Cortex of kidney (tissue), 1 donor: Measurements from ENCODE around the gene DUSP14.

Source experiments
- DNase-seq: peaks from one replicate; lab custom pipeline; 2025; lab: John Stamatoyannopoulos, UW

Gene DUSP14

DNA sequence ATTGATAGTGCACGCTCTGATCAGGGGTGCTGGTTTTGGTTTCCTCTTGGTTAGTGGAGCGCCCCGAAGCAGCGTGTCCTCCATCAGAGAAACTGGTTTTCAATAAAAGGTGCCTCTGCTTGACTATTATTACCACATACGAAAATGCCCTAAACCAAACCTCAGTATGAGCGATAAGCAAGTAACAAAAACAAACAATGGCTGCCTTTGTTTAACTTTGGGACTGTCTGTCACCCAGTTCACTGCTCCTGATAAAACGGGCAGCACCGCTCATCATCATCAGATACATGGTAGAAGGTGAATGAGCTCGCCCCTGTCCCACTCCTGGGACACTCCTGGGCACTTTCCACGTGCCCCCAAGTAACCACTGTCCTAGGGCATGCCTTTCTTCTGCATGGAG, 24.0 kb downstream of the DUSP14 start:
- no peak for DNase-seq

GRCh38 chr17:37516127-37516571, 26.5 kb downstream of the DUSP14 start:
- no peak for DNase-seq

- no peak for DNase-seq
Measured at GRCh38 chr17:37517881-37518280, 28.2 kb downstream of the DUSP14 start.

DNA sequence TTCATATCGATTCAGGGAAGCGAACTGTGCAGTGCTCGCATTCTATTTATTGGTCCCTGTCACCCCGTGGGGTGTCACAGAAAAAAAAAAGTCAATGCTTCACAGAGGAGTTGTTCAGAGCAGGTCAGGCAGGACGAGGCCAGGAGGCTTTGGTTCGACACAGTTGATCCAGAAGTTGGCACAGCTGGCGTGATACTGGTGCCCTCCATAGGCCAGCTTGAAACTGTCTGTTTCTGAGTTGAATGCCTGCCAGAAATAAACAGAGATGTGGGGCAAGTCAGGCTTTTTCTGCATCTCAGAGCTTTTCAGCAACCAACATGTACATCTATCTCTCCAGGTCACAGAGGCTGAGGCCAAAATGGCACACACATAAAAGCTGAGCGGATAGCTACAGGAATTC, 29.1 kb downstream of the DUSP14 start:
- DNase-seq: no peak

DNA sequence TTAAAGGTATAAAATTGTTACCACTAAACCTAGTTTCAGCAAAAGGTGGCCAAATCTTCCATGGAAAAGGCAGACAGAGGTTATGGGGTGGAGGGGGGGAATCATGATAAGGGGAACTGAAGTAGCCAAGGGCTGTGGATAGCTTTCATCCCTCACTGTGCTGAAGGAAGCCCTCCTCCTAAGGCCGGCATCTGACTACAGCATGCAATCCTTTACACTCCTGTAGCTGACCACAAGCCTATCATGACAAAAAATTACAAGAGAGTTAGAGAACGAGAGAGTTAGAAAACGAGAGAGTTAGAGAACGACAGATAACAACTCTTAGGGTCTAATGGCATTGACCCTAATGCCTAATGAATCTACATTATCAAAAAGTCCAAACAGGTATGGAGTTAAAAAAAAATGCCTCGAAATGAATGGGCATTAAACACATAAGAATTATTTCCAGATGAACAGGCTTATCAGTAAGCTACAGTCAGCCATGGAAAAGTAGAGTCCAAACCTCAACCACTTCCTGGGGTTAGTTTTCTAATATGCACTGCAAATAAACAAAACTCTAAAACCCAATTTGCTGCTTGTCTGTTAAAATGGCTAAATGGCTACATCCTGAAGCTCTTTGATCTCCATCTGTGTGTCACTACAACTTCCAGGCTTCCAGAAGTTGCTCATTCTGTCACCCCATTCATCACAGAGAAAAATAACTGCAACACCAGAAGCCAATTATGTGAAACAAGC, 29.7 kb downstream of the DUSP14 start:
- DNase-seq: no peak

GRCh38 chr17:37520174-37520573, 30.5 kb downstream of the DUSP14 start:
- DNase-seq: no peak

DNA sequence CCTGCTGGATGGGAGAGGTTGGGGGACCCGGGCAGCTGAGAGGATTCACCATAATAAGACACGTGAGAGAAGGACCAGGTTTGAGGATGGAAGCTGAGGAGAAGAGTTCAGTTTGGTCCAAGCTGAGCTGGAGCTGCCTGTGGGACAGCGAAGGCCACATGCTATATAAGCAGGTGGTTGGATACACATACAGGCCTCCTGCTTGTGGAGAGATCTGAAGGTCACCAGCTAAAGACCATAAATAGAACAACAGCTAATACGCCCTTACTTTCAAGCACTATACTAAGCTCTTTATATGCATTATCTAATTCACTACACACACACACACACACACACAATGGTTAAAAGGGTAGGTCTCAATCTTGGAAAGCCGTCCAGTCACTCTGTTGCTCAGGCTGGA, 32.1 kb downstream of the DUSP14 start:
- DNase-seq: no peak

GRCh38 chr17:37523715-37524219, 34.1 kb downstream of the DUSP14 start:
- no peak for DNase-seq

- DNase-seq: no peak
Measured at GRCh38 chr17:37527249-37527851, 37.7 kb downstream of the DUSP14 start.

- DNase-seq: no peak
Measured at GRCh38 chr17:37530420-37530819, 40.7 kb downstream of the DUSP14 start.

DNA sequence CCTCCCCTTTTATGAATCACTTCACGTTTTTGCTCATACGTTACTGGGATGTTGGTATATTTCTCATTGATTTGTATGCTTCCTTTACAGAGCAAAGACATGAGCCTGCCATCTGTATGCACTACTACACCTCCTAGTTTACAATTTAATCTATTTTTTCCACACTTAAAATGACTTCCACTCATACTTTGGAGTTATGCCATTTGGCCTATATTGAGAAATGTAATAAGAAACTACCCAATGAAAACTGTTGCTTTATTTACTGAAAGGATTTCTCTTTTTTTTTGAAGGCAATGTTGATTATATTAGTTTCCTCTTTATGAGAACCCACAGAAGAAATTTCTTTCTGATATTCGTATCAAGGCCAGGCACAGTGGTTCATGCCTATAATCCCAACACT, 43.1 kb downstream of the DUSP14 start:
- no peak for DNase-seq

- DNase-seq: no peak
Measured at GRCh38 chr17:37535906-37536305, 46.2 kb downstream of the DUSP14 start.

- no peak for DNase-seq
Measured at GRCh38 chr17:37538981-37539659, 49.4 kb downstream of the DUSP14 start.

DNA sequence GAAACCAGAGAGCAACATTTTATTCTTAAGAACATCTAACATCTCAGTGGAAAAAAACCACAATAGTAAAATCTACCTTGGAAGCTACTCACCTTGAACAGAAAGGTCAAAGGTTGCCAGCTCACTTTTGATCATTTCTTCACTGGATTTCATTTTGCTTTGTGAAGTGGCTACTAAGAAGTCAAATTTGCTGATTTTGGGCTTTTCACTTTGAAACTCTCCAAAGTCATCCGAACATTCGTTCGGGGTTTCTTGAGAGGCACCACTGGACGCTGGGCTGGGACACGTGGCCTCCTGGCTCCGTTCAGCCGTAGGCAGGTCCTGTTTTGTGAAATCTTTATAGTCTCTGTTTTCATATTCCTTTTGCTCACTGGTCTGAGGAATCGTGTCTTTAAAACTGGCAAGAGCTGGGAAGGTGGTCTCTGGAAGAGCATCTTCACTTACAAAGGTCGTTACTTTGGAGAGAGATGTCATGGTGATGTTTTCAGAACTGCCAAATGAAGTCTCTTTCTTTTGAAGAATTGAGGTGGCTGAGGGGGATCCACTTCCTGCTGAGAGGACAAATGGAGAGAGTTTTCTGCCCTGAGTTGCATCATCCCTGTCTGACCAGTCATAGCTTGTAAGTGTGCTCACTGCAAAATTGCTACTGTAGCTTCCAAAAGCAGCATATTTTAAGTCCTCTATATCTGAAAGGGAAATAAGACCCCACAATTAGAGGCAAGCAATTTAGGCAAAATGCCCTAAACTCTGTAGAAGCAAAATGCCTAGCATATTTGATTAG, 52.4 kb downstream of the DUSP14 start:
- no peak for DNase-seq

DNA sequence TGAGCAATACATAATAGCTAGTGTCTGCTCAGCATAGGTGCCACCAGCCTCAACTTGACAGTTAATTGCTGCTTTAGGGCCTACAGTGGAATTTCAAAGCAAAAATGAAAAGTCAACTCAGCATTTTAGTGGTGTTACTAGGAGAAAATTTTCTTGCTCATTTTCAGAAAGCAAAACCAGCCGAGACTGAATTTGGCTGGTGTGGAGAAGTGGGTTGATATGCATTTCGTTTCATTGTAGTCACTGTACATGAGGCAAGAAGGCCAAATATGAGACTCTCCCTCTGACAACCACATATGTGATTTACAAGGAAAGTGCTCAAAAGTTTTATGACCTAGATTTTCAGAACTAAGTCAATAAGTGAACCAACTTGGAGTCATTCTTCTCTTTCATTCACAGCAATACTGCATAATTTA, 54.0 kb downstream of the DUSP14 start:
- no peak for DNase-seq

GRCh38 chr17:37545486-37545885, 55.8 kb downstream of the DUSP14 start:
- no peak for DNase-seq

DNA sequence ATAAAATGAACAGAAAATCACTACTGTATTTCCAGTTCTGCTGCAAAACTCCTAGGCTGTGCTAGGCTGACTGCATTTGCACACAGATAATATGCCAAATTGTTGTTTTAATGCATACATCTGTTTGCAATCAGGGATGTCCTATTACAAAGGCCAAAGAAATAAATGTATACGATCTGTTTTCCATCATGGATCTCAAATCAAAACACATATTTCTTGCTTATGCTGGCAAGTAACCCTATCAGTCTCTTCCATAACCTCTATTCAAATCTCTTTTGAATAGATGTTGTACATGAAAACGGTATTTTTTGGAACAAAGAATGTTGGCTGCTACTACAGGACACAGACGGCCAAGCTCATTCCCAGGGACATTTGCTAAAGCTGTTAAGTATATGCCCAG, 56.6 kb downstream of the DUSP14 start:
- DNase-seq: no peak

DNA sequence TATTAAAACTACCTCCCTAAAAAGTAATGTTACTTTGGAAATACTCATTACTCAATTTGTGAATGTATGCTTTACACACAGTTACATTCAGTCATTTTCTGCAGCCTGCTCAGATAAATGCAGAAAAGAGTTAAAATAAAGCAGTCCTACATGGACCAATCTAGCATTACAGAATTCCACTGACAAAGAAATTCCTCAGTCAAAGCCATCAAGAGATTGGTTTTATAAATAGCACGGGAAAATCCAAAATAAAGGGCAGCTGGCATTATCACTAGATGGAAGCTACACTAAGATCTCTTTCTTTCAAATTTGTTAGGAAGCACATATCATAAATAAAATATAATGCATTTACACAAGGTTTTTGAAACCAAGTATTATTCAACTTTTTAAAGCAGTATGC, 58.3 kb downstream of the DUSP14 start:
- DNase-seq: no peak

DNA sequence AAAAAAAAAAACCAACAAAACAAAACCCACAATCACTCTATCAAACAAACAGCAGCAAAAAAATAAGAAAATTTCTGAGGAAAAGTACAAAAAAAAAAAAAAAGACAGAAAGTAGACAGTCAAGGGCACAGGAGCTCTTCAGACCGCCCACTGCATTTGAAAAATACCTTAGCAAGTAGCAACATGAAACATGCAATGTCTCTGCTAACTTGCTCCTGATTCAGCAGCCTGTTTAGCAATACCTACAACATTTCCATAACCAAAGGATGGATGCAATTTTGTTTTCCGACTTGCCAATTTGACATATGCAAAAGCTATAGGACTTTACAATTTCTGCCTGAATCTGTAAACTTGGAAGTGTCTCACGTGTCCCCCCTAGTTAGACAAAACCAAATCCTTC, 62.1 kb downstream of the DUSP14 start:
- DNase-seq: no peak

DNA sequence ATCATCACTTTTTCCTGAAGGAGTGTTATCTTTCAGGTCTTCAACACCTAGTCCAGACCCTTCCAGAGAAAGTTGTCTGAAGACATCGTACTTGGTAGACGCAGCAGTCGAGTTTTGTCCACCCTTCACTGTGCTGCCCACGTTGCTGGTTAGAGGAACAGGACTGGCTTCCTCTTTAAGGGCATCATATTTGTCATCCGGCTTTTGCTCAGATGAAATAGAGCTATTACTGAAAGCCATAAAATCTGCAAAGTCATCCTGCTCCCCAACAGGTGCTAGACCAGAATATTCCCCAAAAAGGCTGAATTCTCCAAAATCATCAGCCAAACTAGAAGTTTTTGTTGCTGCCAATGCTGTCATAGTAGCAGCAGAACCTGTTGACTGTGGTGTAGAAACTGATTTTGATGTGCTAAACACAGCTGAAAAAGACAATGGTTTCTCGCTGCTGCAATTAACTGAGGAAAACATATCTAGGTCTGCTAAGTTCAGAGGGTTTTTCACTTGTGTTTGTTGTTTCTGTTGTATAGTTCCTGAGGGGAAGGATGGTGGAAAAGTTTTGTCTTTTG, 63.8 kb downstream of the DUSP14 start:
- DNase-seq: no peak

DNA sequence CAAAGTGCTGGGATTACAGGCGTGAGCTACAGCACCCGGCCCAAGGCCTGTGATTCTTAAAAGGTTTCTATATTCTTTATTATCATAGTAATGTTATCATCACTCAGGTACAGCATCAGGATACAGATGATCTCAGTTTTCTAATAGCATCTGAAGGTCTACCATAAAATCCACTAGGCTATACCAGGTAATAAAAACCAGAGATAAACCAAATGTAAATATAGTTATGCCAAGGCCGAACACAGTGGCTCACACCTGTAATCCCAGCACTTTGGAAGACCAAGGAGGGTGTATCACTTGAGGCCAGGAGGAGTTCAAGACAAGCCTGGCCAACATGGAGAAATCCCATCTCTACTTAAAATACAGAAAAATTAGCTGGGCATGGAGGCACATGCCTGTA, 65.7 kb downstream of the DUSP14 start:
- no peak for DNase-seq

- no peak for DNase-seq
Measured at GRCh38 chr17:37557482-37557881, 67.8 kb downstream of the DUSP14 start.
